Esophagus muscularis mucosa (tissue), 3 donors: ENCODE results near the gene FBXO4.

Experiments
- POLR2AphosphoS5 ChIP-seq, 2 donors: sonication (generic); formaldehyde crosslinking; IDR thresholded peaks; one replicate each; pipeline ENCODE4 v1.6.1; 2017; ENCODE audit warnings: antibody characterized with exemption in 2 of 2
- TF ChIP-seq, protein P1 (sequence below), 3 experiments: fragments of 200-600 bp in 2 of 3; fragments of 450-650 bp in 1 of 3; sonication (generic) in 2 of 3; IDR thresholded peaks; one replicate each; pipeline ENCODE4 v1.5.1; 2017 to 2019; ENCODE audit warnings: antibody characterized with exemption in 3 of 3, mild to moderate bottlenecking in 2 of 3, moderate library complexity in 1 of 3

DNA sequence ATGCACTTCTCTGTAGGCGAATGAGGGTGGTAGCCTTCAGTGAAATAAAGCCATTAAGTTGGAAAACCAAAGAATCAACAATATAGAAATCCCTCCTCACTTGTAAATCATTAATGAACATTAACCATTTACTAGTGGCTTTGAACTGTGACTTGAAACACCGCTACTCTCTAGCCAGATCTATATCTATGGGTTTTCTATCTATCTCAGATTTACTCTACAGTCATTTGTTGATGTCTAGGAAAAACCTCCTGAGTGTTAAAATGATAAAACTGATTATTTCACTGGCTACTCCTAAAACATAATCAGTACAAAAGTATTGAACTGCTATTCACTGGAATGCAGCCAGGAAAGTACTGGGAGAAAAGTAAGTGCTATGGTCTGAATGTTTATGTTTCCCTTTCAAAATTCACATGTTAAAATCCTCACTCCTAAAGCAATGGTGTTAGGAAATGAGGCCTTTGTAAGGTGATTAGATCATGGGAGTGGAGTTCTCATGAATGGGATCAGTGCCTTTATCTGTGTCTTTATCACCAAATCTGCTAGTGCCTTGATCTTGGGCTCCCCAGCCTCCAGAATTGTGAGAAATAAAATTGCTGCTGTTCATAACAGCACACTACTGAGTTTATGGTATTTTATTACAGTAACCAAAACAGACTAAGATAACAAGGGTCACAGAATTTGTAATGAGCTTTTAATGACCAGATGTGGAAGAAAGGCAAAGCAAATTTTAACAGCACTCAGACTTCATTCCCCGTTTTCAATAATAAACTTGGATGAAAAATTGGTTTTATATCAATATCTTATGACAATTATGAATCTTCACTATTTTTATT, 46.2 kb upstream of the FBXO4 start:
- TF ChIP-seq POLR2AphosphoS5 (IDR thresholded peaks at IDR 0.05), result no peak
- TF ChIP-seq, protein P1, sequence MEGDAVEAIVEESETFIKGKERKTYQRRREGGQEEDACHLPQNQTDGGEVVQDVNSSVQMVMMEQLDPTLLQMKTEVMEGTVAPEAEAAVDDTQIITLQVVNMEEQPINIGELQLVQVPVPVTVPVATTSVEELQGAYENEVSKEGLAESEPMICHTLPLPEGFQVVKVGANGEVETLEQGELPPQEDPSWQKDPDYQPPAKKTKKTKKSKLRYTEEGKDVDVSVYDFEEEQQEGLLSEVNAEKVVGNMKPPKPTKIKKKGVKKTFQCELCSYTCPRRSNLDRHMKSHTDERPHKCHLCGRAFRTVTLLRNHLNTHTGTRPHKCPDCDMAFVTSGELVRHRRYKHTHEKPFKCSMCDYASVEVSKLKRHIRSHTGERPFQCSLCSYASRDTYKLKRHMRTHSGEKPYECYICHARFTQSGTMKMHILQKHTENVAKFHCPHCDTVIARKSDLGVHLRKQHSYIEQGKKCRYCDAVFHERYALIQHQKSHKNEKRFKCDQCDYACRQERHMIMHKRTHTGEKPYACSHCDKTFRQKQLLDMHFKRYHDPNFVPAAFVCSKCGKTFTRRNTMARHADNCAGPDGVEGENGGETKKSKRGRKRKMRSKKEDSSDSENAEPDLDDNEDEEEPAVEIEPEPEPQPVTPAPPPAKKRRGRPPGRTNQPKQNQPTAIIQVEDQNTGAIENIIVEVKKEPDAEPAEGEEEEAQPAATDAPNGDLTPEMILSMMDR (IDR thresholded peaks at IDR 0.05), result no peak
